SKM-1 treated with dmso at 0.1 percent for 144 hours (cell line): ENCODE results near the gene MCAT.

ENCODE experiments used
- DNase-seq: peaks from one replicate; lab custom pipeline; 2025; ENCODE audit not compliant: unreplicated experiment; lab: John Stamatoyannopoulos, UW

The MCAT gene

GRCh38 chr22:43094085-43094484 is 49.1 kb downstream of the MCAT start:
- peak; percentile 78 for DNase-seq

- DNase-seq: peak; percentile 45
Observed at GRCh38 chr22:43092085-43092484, 51.1 kb downstream of the MCAT start.

GRCh38 chr22:43090130-43090789 is 52.9 kb downstream of the MCAT start:
- peak; percentile 79 for DNase-seq

- peak; percentile 78 for DNase-seq
Observed at GRCh38 chr22:43088984-43089717, 54.0 kb downstream of the MCAT start, which contains the start of gene TTLL1. Gene TTLL1 (minus strand): TSS chr22:43089391. CDS start chr22:43075586, 13,805 bp downstream.

- DNase-seq: no peak
Observed at GRCh38 chr22:43088627-43088983, 54.6 kb downstream of the MCAT start.

- DNase-seq: no peak
Observed at GRCh38 chr22:43085658-43086606, 57.3 kb downstream of the MCAT start.
